HG02571 (cell line): ENCODE measurements around the gene USP21.

Experiments used
- ATAC-seq: cut with Tn5 transposase; IDR thresholded peaks from one replicate; pipeline ENCODE4 v1.9.1; 2021; ENCODE audit warnings: mild to moderate bottlenecking, moderate library complexity; ENCODE audit not compliant: unreplicated experiment

The USP21 gene

DNA sequence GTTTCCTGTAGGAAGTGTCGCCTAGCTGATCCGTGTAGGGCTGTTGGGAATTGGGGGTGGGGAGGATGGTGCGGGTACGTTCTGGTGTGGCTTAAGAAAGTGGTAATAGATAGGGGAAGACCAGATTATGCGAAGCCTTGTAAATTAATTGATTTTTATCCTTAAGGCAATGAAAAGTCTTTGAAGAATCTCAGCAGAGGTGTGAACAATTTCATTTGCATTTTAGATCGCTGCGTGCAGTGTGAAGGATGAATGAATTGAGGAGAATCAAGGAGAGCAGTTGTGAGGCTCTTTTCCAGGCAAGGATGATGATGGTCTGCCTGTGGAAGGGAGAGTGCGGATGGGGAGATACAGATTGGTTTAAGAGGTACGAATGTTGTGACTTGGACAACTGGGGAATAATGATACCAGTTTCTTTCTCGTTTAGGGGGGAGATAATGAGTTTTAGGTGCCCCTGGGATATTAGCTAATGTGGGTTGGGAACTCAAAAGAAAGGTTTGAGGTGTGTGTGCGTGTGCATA lies 26.0 kb upstream of the USP21 start:
- no peak for ATAC-seq

DNA sequence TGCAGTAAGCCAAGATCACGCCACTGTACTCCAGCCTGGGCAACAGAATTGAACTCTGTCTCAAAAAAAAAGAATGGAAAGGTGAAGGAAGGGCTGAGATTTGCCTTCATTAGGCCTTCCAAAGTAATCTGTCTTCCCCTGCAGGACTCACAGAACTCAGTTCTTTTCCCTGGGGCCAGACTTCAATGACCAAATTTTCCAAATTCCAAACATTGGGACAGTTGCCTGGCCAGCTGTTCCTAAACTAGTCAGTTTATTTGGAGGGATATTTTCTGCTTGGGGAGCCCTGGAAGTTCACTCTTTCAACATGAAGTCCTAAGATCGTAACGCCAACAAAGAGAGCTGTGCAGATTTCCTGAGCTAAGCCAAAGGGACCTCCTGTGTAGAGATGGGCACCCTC lies 21.4 kb upstream of the USP21 start:
- no peak for ATAC-seq

DNA sequence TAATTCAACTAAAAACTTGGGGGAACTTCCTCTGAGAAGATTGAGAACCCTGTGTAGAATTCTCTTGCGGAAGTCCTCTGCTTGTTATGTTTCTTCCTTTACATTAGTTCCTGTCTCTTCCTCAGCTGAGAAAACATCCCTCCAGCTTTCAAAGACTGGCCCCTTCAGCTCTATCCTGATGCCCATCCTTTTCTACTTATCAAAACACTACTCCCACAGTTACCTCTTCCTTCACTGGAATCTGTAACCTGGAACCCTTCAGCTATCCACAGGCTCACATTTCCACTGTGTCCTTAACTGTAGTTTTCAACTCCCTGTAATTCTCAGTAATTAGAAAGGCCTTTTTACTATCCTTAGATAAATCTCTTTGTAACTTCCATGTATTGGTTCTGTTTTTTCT lies 20.9 kb upstream of the USP21 start:
- no peak for ATAC-seq

DNA sequence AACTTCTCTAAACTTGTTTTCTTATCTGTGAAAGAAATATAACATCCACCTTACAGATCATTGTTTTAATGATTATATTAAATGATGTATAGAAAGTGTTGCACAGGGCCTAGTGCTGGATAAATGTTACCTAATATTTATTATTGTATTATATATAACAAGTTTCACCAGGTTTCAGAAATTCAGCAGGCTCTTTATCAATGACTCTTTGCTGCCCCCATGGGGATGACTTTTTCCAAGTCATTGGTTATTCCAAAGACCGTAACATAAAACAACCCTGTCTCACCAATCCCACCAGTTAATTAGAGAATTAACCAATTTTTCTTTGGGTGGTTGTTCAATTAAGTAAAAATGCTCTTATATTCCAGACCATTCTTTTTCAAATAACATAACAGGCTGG lies 19.5 kb upstream of the USP21 start:
- ATAC-seq = no peak

DNA sequence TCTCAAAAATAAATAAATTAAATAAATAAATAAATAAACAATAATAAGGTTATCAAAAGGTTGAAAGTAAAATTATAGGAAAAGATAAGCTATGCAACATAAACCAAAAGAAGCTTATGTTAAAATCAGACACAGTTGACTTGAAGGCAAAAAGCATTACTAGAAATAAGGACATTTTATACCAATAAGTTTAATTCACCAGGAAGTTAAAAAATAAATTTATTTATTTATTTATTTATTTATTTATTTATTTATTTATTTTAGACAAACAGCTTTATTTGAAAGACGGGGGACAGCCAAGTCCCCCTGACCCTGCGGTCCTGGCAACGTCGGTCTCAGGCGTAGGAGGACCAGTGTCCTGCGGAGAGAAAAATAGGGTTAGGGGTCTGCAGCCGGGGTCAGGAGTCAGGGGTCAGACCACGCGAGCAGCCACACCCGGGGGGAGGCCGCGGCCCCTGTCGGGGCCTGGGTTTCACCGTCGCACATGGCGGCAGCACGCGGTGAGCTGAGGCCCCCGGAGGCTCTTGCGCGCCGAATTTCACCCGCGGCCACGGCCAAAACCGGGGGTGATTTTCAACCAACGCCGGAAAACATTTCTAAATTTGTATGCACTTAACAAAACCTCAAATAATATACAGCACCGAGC lies 18.4 kb upstream of the USP21 start:
- no peak for ATAC-seq

DNA sequence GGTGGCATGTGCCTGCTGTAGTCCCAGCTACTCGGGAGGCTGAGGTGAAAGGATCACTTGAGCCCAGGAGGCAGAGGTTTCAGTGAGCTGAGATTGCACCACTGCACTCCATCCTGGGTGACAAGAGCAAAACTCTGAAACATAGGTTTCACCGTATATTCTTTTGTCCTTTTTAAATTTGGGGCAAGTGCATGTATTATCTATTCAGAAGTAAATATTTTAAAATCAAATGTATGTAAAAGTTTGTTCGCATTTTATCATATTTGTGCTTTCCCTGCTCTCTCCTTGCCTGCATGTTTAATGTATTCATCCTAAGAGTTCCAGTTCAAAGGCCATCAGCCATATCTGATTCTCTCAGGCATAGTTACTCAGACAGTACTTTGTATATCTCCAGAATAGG lies 13.5 kb upstream of the USP21 start:
- ATAC-seq = no peak

DNA sequence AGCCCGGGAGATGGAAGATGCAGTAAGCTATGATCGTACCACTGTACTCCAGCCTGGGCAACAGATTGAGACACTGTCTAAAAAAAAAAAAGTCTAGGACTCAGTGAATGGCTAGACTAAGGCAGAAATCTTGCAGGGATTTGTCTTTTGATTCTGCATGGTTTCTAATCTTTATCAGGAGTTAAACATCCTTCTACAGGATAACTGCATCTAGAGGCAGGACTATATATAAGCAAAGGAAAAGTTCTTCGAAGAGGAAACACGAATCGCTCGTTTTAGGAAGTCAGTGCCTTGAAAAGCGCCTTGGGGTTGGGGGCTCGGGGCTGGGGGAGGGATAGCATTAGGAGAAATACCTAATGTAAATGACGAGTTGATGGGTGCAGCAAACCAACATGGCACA lies 6.1 kb upstream of the USP21 start:
- no peak for ATAC-seq

DNA sequence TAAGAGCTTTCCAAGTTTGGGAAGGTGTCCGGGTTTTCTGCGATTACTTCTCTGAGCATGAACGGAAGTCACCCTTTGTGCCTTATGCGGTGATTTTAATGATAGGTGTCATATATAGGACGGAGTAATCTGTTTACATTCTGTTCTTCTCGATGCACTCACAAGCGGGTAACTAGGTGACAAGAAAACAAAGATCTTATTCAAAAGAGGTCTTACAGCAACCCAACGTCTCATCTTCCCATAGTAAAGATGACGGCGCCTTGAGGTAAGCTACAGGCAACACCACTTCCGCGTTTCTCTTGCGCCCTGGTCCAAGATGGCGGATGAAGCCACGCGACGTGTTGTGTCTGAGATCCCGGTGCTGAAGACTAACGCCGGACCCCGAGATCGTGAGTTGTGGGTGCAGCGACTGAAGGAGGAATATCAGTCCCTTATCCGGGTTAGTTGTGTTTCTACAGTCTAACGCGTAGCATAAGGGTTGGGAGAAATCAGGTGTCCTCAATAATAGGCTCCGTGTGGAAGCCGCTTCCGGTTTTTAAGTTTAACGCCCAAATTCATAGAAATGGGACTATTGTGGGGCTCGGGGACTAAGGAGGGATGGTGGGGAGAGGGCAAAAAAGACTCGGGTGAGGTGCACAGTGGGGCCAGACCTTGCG lies 5.5 kb upstream of the USP21 start, which contains the start of gene UFC1:
Gene UFC1, plus strand, starts transcription at position 297 of the 656 bp plus-strand sequence. Its CDS starts 20 bp downstream, at position 317.
- no peak for ATAC-seq

DNA sequence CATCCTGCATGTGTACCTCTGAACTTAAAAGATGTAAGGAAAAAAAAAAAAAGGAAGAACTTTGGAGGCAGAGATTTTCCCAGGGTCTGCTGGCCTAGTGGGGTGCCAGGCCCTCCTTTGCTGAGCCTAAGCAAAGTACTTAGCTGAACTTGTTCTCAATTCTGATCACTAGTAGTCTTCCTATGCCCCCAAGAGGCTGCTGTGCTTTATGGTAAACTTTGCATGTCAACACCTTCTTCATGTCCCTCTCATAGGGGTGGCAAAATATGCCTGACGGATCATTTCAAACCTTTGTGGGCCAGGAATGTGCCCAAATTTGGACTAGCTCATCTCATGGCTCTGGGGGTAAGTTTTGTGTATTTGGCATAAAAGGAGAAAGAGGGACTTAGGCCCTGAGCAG lies 1.4 kb upstream of the USP21 start:
- no peak for ATAC-seq

DNA sequence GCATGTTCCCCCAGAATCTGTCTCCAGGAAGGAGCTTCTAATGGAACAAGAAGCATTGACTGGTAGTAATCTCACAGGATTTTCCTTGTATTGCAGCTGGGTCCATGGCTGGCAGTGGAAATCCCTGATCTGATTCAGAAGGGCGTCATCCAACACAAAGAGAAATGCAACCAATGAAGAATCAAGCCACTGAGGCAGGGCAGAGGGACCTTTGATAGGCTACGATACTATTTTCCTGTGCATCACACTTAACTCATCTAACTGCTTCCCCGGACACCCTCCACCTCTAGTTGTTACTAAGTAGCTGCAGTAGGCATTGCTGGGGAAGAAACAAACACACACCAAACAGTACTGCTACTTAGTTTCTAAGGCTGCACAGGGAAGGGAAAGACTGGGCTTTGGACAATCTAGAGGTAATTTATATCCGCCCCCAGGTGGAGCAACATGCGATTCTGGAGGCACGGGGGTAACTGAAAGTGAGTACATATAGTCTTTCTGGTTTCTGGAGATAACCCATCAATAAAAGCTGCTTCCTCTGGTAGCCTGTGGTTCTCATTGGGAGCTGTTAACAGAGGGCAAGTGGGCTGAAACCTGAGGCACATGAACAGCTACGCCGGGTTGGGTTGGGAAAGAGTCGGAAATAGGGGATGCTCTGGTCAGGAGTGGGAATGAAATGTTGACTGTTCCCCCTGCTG lies 837 bp upstream of the USP21 start:
- no peak for ATAC-seq

DNA sequence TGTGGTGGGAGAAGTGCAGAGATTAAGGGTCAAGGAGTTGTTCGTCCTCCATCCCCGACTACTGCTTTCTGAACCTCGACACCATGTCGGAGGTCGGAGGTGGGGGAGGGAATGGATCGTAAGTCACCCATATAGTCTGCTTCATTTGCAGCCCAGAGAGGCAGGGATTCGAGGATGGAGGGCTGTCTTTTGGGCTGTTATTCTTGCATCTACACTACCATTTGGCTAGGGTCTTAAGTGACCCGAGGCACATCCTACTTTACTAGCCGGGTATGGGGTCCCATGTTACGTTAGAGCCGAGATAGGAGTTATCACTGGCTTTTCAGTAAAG lies 578 bp downstream of the USP21 start:
- ATAC-seq = no peak

DNA sequence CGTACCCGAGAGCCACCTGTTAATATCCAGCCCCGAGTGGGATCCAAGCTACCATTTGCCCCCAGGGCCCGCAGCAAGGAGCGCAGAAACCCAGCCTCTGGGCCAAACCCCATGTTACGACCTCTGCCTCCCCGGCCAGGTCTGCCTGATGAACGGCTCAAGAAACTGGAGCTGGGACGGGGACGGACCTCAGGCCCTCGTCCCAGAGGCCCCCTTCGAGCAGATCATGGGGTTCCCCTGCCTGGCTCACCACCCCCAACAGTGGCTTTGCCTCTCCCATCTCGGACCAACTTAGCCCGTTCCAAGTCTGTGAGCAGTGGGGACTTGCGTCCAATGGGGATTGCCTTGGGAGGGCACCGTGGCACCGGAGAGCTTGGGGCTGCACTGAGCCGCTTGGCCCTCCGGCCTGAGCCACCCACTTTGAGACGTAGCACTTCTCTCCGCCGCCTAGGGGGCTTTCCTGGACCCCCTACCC lies 1.4 kb downstream of the USP21 start:
- no peak for ATAC-seq

DNA sequence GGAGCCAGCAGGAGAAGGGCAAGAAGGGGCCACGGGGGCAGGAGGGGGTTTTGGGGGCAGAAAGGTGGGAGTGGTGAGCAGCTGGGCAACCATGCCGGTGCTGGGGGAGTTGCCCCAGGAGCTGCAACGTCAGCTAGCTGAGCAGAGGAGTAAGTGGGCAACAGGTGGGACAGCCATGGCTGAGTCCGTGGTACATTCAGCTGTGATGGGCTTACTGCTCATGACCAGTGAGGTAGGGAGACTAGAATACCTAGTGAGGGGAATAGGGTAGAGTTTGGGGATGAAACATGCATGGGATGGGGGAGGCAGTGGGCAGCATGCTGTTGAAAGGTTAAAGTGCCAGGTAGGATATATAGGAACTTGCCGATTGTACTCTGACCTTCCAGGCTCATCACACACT lies 2.4 kb downstream of the USP21 start:
- no peak for ATAC-seq

DNA sequence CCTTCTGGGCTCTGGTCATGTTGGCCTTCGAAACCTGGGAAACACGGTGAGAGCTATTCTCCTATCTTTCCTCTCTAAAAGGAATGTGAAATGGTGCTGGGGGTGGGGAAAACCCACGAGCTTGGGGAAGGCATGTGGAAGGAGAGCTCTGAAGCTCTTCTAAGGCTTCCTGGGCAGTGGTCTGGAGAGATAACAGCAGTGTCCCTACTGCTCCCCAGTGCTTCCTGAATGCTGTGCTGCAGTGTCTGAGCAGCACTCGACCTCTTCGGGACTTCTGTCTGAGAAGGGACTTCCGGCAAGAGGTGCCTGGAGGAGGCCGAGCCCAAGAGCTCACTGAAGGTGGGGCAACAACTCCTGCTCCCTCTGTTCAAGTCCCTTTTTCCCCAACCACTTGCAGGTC lies 2.8 kb downstream of the USP21 start:
- no peak for ATAC-seq

DNA sequence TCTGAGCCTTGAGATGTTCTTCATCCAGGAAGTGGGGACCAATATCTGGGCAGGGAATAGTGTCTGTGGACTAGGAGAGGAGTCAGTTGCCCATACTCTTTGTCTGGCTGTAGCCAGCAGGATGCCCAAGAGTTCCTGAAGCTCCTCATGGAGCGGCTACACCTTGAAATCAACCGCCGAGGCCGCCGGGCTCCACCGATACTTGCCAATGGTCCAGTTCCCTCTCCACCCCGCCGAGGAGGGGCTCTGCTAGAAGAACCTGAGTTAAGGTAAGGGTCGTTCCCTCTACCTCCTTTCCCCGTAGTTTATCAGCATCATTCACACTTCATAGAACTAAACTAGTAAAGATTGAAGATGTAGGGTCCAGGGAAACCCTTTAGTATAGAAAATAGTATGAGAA lies 3.5 kb downstream of the USP21 start:
- ATAC-seq = no peak

DNA sequence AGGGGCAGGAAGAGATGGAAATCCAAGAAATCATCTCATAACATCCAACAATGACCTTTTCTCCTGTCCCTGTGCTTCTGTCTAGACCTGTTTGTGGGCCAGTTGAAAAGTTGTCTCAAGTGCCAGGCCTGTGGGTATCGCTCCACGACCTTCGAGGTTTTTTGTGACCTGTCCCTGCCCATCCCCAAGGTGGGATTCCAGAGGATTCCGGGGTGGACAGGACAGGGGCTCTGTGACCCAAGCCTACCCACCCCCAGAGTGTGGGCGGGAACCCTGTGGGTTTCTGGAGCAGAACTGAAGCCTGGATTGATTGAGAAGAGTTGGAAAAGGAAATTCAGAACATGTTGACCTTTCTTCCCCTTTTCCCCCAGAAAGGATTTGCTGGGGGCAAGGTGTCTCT lies 4.5 kb downstream of the USP21 start:
- ATAC-seq = no peak

DNA sequence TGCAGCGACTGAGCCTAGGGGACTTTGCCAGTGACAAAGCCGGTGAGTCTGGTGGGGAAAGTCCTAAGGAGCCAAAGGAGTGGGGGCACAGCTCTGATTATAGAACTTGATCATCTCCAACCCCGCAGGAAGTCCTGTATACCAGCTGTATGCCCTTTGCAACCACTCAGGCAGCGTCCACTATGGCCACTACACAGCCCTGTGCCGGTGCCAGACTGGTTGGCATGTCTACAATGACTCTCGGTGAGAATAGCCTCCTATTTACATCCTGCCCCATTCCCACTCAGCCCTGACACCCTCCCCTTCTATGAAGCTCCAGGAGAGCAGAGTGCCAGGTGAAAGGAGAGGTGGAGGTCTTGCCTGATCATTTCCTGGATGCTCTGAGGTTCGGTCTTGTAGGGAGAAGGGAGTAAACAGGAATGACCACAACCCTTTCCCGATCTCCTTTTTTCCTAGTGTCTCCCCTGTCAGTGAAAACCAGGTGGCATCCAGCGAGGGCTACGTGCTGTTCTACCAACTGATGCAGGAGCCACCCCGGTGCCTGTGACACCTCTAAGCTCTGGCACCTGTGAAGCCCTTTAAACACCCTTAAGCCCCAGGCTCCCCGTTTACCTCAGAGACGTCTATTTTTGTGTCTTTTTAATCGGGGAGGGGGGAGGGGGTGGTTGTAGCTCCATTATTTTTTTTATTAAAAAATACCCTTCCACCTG lies 5.8 kb downstream of the USP21 start:
- no peak for ATAC-seq

DNA sequence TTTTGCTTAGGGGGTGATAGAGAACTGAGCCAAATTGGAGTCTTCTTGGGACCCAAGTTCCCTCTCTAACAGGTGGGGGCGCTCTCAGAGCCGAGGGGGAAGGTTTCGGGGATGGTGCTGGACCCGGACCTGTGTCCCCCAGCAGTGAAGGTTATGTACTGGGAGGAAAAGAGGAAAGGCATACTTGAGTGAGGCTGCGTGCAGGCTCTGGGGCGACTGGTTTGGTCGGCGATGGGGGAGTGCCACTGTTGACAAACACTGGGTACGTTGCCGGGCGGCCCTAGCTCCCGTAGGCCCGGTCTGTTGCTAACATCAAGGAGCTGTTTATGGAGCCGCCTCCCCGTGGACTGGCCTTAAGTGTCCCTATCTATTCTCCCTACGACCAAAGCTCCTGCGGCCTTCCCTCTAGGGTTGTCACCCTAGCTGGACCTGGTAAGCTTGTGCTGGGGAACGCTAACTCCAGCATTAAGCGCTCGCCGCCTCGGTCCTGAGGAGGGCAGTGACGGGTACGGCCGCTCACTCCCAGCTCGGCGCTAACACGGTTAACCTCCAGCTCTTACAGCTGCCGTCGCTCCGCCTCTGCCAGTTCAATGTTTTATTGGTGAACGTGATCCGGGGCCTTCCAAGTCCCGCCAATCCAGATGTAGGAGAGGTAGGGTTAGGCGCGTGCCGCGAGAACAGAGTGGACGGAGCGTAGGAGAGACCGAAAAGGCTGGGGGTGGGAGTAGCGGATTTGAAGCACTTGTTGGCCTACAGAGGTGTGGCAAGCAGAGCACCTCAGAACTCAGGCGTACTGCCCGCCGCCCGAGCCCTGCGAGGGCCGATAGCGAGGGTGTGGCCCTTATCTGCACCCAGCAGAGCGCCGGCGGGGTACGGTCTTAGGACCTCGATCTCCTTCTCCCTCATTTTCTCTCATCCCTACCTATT lies 6.7 kb downstream of the USP21 start, which contains the start of gene PPOX:
Gene PPOX, plus strand, starts transcription at position 685 of the 927 bp plus-strand sequence. CDS start 422 bp downstream, outside the sequence.
- peak; percentile 91 for ATAC-seq

DNA sequence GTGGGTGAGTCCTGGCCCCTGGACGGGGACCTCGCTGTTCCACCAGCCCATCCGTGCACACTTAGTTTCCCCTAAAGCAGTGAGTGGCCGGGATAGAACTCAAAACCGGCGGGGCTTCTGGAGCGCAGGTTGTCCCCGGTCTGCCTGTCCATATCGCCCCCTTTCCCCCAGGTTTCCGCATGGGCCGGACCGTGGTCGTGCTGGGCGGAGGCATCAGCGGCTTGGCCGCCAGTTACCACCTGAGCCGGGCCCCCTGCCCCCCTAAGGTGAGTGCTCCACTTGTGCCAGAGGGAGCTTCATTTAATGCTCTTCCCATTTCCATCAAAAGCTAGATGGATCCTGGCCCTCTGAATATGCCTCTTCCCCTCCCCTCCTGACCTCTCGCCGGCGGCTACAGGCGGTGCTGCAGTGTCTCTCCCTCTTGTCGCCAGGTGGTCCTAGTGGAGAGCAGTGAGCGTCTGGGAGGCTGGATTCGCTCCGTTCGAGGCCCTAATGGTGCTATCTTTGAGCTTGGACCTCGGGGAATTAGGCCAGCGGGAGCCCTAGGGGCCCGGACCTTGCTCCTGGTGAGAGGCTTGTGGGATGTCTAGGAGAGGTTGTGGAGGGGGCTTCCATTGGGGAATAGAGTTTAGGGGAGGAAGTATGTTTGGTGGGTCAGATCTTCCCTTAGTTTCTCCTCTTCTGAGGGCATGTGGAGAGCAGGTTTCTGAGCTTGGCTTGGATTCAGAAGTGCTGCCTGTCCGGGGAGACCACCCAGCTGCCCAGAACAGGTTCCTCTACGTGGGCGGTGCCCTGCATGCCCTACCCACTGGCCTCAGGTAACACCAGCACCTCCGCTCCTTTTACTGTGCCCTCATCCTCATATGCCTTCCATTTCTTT lies 7.6 kb downstream of the USP21 start:
- peak; percentile 1 for ATAC-seq
